IMR-90 (cell line): Measurements from ENCODE around the gene MCUB. TPM values are rescaled to one million over a fixed set of nuclear protein-coding genes. Genes with fewer than 3 reads are reported as not detected.

Experiments
- ATAC-seq: fragments of 200-7000 bp; cut with Tn5 transposase; 2 replicates; pipeline ENCODE4 v1.9.1; 2020; ENCODE audit warnings: low read depth, mild to moderate bottlenecking, moderate library complexity
- BruUV-seq: library from RNA; stranded (reverse); fragments of 400-500 nt; replicated peaks from 2 replicates; lab custom pipeline; 2021; lab: Mats Ljungman, UMichigan
- CTCF ChIA-PET: fragments of 300-600 bp; formaldehyde crosslinking; extraction: SDS; loops from one replicate; lab custom pipeline; 2021; ENCODE audit warnings: antibody characterized with exemption; lab: Yijun Ruan, JAX
- POLR2A ChIA-PET: fragments of 300-600 bp; sonication (Branson Sonifier 250); formaldehyde crosslinking; loops from one replicate; lab custom pipeline; 2022; ENCODE audit warnings: antibody characterized with exemption; ENCODE audit not compliant: unreplicated experiment; lab: Charles Lee
- DNase-seq: peaks from one replicate; pipeline ENCODE4 v3.0.0; 2013
- H2AFZ ChIP-seq: replicated peaks from 2 replicates; pipeline ENCODE3; 2013; ENCODE audit warnings: low read length, mild to moderate bottlenecking; ENCODE audit not compliant: poor library complexity
- H2AK5ac ChIP-seq: 2 replicates; pipeline ENCODE4 v1.6.1; 2013; ENCODE audit warnings: low read depth, low read length, inconsistent platforms
- H2AK9ac ChIP-seq: replicated peaks from 2 replicates; pipeline ENCODE3; 2013; ENCODE audit warnings: mild to moderate bottlenecking, low read depth, low read length, moderate library complexity; ENCODE audit not compliant: poor library complexity
- H2BK120ac ChIP-seq: 2 replicates; pipeline ENCODE4 v1.6.1; 2013; ENCODE audit warnings: low read depth, low read length, inconsistent platforms
- H2BK15ac ChIP-seq: 3 replicates; pipeline ENCODE4 v1.6.1; 2013; ENCODE audit warnings: low read depth, low read length, inconsistent platforms
- H2BK20ac ChIP-seq: 2 replicates; pipeline ENCODE4 v1.6.1; 2013; ENCODE audit warnings: low read depth, mild to moderate bottlenecking, inconsistent platforms, low read length, moderate library complexity
- H2BK5ac ChIP-seq: 2 replicates; pipeline ENCODE4 v1.6.1; 2013; ENCODE audit warnings: mild to moderate bottlenecking, low read depth, low read length, inconsistent platforms; ENCODE audit not compliant: poor library complexity, severe bottlenecking
- H3K14ac ChIP-seq: replicated peaks from 2 replicates; pipeline ENCODE4 v1.6.1; 2013; ENCODE audit warnings: low read depth, low read length, inconsistent platforms
- H3K18ac ChIP-seq: 2 replicates; pipeline ENCODE4 v1.6.1; 2013; ENCODE audit warnings: low read depth, low read length, control low read depth
- H3K23ac ChIP-seq: 2 replicates; pipeline ENCODE4 v1.6.1; 2013; ENCODE audit warnings: low read depth, low read length, inconsistent platforms
- H3K27ac ChIP-seq: 2 replicates; pipeline ENCODE4 v1.5.1; 2013; ENCODE audit warnings: mild to moderate bottlenecking, control low read depth, low read length; ENCODE audit not compliant: insufficient read depth
- H3K27me3 ChIP-seq: 2 replicates; pipeline ENCODE4 v1.6.1; 2013; ENCODE audit warnings: low read length; ENCODE audit not compliant: control insufficient read depth, insufficient read depth
- H3K36me3 ChIP-seq: 2 replicates; pipeline ENCODE4 v1.6.1; 2013; ENCODE audit warnings: low read length, mixed read lengths; ENCODE audit not compliant: control insufficient read depth, insufficient read depth
- H3K4ac ChIP-seq: 2 replicates; pipeline ENCODE4 v1.6.1; 2013; ENCODE audit warnings: low read depth, low read length, inconsistent platforms
- H3K4me1 ChIP-seq: 2 replicates; pipeline ENCODE4 v1.6.1; 2013; ENCODE audit warnings: low read length, mixed read lengths; ENCODE audit not compliant: control insufficient read depth, insufficient read depth
- H3K4me2 ChIP-seq: 2 replicates; pipeline ENCODE4 v1.6.1; 2013; ENCODE audit warnings: low read depth, mild to moderate bottlenecking, control low read depth, low read length, moderate library complexity
- H3K4me3 ChIP-seq: 2 replicates; pipeline ENCODE4 v1.5.1; 2013; ENCODE audit warnings: low read depth, mild to moderate bottlenecking, control low read depth, low read length, moderate library complexity; ENCODE audit not compliant: insufficient read depth
- H3K56ac ChIP-seq: 2 replicates; pipeline ENCODE4 v1.6.1; 2013; ENCODE audit warnings: low read length, inconsistent platforms; ENCODE audit not compliant: insufficient read depth; ENCODE audit errors: extremely low read depth
- H3K79me1 ChIP-seq, 2 experiments: 2 replicates each; pipeline ENCODE4 v1.6.1; 2013; ENCODE audit warnings: low read length in 2 of 2, inconsistent platforms in 1 of 2, low read depth in 1 of 2
- H3K9ac ChIP-seq: 2 replicates; pipeline ENCODE4 v1.6.1; 2013; ENCODE audit warnings: low read depth, low read length, control low read depth
- H3K9me1 ChIP-seq: 2 replicates; pipeline ENCODE4 v1.6.1; 2013; ENCODE audit warnings: low read length, inconsistent platforms; ENCODE audit not compliant: insufficient read depth
- H3K9me3 ChIP-seq: 2 replicates; pipeline ENCODE4 v1.6.1; 2013; ENCODE audit warnings: low read length; ENCODE audit not compliant: control insufficient read depth, insufficient read depth
- H4K20me1 ChIP-seq: 2 replicates; pipeline ENCODE4 v1.6.1; 2013; ENCODE audit warnings: low read length, inconsistent platforms; ENCODE audit not compliant: insufficient read depth
- H4K5ac ChIP-seq: 2 replicates; pipeline ENCODE4 v1.6.1; 2013; ENCODE audit warnings: mild to moderate bottlenecking, low read depth, low read length, control low read depth
- H4K8ac ChIP-seq, 2 experiments: 2 replicates each; pipeline ENCODE4 v1.6.1; 2013; ENCODE audit warnings: low read depth in 2 of 2, low read length in 2 of 2, control low read depth in 1 of 2, inconsistent platforms in 1 of 2
- H4K91ac ChIP-seq: 2 replicates; pipeline ENCODE4 v1.6.1; 2013; ENCODE audit warnings: low read depth, low read length, inconsistent platforms; ENCODE audit not compliant: insufficient read depth
- CHD1 ChIP-seq: IDR thresholded peaks from 2 replicates; pipeline ENCODE4 v1.6.1; 2012; ENCODE audit warnings: low read depth, low read length, improper control_type of control experiment
- MAFK ChIP-seq: IDR thresholded peaks from 2 replicates; pipeline ENCODE4 v1.6.1; 2012; ENCODE audit warnings: low read depth, low read length, improper control_type of control experiment
- MAZ ChIP-seq: IDR thresholded peaks from 2 replicates; pipeline ENCODE4 v1.6.1; 2012; ENCODE audit warnings: low read depth, mild to moderate bottlenecking, low read length, improper control_type of control experiment, moderate library complexity, borderline replicate concordance
- MXI1 ChIP-seq: IDR thresholded peaks from 2 replicates; pipeline ENCODE4 v1.6.1; 2012; ENCODE audit warnings: low read depth, mild to moderate bottlenecking, low read length, moderate library complexity, borderline replicate concordance
- POLR2A ChIP-seq: IDR thresholded peaks from 2 replicates; pipeline ENCODE4 v1.6.1; 2012; ENCODE audit warnings: mild to moderate bottlenecking, low read depth, low read length
- RFX5 ChIP-seq: IDR thresholded peaks from 2 replicates; pipeline ENCODE4 v1.8.0; 2012; ENCODE audit warnings: low read depth, mild to moderate bottlenecking, low read length, moderate library complexity
- SMC3 ChIP-seq: fragments of 150-350 bp; IDR thresholded peaks from 2 replicates; pipeline ENCODE4 v1.6.1; 2016; ENCODE audit warnings: low read depth, mild to moderate bottlenecking, antibody characterized with exemption, low read length, moderate library complexity
- WGBS, 2 experiments: methylation state at CpG; one replicate each; pipeline versions ENCODE4 v1.1.5 to v1.1.7; 2013; ENCODE audit warnings: missing lambda C conversion rate in 2 of 2; ENCODE audit not compliant: insufficient read length in 1 of 2; ENCODE audit errors: extremely low coverage in 2 of 2; 5-methylcytosine and 5-hydroxymethylcytosine counted together
- dilution Hi-C: fragments of 300-500 bp; cut with HindIII; formaldehyde crosslinking; loops from one replicate; pipeline ENCODE4 v1.14.3; 2018; ENCODE audit warnings: low sequenced_read_pairs; ENCODE audit not compliant: unreplicated experiment
- in situ Hi-C: fragments of 300-500 bp; cut with MboI; formaldehyde crosslinking; loops from 3 replicates; pipeline ENCODE4 v1.14.3; 2019; ENCODE audit warnings: low sequenced_read_pairs, inconsistent platforms, mixed read lengths
- intact Hi-C: fragments of 100-400 bp; cut with micrococcal nuclease; formaldehyde crosslinking; loops from 2 replicates; pipeline ENCODE4 v1.10.0; 2022
- polyA plus RNA-seq, 3 experiments: library from polyadenylated mRNA; depleted of rRNA; stranded (reverse); fragments of >200 nt; gene quantifications; 2 replicates each; pipeline ENCODE4 v1.2.3, GENCODE V29; 2012; ENCODE audit warnings: low replicate concordance in 1 of 3
- total RNA-seq: library from RNA; depleted of rRNA; stranded (reverse); fragments of >200 nt; gene quantifications from 2 replicates; pipeline ENCODE4 v1.2.3, GENCODE V29; 2012
- TF ChIP-seq, protein P1 (sequence below): conservative IDR thresholded peaks from 2 replicates; pipeline ENCODE4 v1.5.1; 2012; ENCODE audit warnings: mild to moderate bottlenecking, low read depth, low read length, improper control_type of control experiment
- TF ChIP-seq, protein P2 (sequence below): fragments of 150-350 bp; IDR thresholded peaks from 2 replicates; pipeline ENCODE4 v1.6.1; 2016; ENCODE audit warnings: low read depth, mild to moderate bottlenecking, low read length, moderate library complexity, borderline replicate concordance

Gene MCUB
- total and polyA plus RNA-seq, 2 of the 4 experiments (the other 2 are of a cell fraction), result 18.5 to 20.4 TPM

DNA sequence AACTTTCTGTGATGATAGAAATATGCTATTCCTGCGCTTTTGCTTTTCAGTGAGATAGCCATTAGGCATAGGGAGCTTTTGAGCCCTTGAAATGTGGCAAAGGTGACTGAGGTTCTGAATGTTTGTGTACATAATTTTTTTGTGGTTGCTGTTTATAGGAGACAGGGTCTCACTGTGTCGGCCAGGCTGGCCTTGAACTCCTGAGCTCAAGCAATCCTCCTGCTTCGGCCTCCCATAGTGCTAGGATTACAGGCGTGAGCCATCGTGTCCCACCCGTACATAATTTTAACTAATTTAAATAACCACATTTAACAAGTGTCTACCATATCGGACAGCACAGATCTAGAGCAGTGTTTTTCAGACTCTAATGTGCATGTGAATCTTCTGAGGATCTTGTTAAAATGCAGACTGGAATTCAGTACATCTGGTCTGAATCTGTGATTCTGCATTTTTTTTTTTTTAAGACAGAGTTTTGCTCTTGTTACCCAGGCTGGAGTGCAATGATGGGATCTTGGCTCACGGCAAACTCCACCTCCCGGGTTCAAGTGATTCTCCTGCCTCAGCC, 97.9 kb downstream of the MCUB start:
- ATAC-seq (no peak), DNase-seq (no peak)
- Histone ChIP-seq H3K9me3 (no peaks in the 10 kb centered on the region), H4K91ac (no peak overlapping the region), H3K4me3 (no peak overlapping the region), H4K5ac (no peak overlapping the region), H2AK9ac (no peak overlapping the region), H2BK15ac (no peak overlapping the region), H3K56ac (no peak overlapping the region), H3K9me1 (no peaks in the 10 kb centered on the region), H3K36me3 (0 out of 2 replicates have a peak, but pooled peaks cover 1% of the 10 kb centered on the region), H3K79me1 (no peaks in the 10 kb centered on the region; a peak in 1 of 4 replicates), H3K27ac (no peak overlapping the region), H2BK120ac (no peak overlapping the region), H3K18ac (no peak overlapping the region), H3K4ac (no peak overlapping the region), H2AK5ac (no peak overlapping the region), H3K9ac (no peak overlapping the region), H3K27me3 (no peaks in the 10 kb centered on the region), H2BK5ac (no peak overlapping the region), H3K14ac (no peak overlapping the region), H3K4me2 (no peak overlapping the region), H2AFZ (no peak overlapping the region), H4K20me1 (no peaks in the 10 kb centered on the region), H2BK20ac (no peak overlapping the region), H4K8ac (no peak overlapping the region), H3K4me1 (no peaks in the 10 kb centered on the region), H3K23ac (no peak overlapping the region)
- intact Hi-C loops (loop anchor here (5.0 kb wide), 1 partner anchor 236 kb away; no protein-coding TSS in a partner anchor), in situ Hi-C loops (no loop called here), dilution Hi-C loops (no loop called here)
- ChIA-PET CTCF (interaction anchor here (0.6 to 1.6 kb wide), 2 partner anchors 9 to 13 kb away, joined by 3 read pairs; no protein-coding TSS in a partner anchor), POLR2A (no interaction called here)
- BruUV-seq, result no TSS peak
- 100% methylated on average over 1 of the region's 9 CpGs; no CpG with 5 or more reads in 1 of the 2 experiments for WGBS, 2 experiments
- no peak for TF ChIP-seq MXI1
- TF ChIP-seq SMC3, result no peak
- TF ChIP-seq, protein P1, sequence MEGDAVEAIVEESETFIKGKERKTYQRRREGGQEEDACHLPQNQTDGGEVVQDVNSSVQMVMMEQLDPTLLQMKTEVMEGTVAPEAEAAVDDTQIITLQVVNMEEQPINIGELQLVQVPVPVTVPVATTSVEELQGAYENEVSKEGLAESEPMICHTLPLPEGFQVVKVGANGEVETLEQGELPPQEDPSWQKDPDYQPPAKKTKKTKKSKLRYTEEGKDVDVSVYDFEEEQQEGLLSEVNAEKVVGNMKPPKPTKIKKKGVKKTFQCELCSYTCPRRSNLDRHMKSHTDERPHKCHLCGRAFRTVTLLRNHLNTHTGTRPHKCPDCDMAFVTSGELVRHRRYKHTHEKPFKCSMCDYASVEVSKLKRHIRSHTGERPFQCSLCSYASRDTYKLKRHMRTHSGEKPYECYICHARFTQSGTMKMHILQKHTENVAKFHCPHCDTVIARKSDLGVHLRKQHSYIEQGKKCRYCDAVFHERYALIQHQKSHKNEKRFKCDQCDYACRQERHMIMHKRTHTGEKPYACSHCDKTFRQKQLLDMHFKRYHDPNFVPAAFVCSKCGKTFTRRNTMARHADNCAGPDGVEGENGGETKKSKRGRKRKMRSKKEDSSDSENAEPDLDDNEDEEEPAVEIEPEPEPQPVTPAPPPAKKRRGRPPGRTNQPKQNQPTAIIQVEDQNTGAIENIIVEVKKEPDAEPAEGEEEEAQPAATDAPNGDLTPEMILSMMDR, result no peak
- TF ChIP-seq MAFK, result no peak
- no peak for TF ChIP-seq MAZ
- TF ChIP-seq CHD1, result no peak
- TF ChIP-seq, protein P2, sequence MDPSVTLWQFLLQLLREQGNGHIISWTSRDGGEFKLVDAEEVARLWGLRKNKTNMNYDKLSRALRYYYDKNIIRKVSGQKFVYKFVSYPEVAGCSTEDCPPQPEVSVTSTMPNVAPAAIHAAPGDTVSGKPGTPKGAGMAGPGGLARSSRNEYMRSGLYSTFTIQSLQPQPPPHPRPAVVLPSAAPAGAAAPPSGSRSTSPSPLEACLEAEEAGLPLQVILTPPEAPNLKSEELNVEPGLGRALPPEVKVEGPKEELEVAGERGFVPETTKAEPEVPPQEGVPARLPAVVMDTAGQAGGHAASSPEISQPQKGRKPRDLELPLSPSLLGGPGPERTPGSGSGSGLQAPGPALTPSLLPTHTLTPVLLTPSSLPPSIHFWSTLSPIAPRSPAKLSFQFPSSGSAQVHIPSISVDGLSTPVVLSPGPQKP, result no peak
- no peak for TF ChIP-seq POLR2A
- TF ChIP-seq RFX5, result no peak
